H9 (cell line): Measurements from ENCODE around the gene MSN. TPM values are rescaled to one million over a fixed set of nuclear protein-coding genes. Genes with fewer than 3 reads are reported as not detected.
A peak's percentile ranks its signal among the peaks of the same experiment; 100 is the strongest.

ENCODE experiments used
- DNase-seq: peaks from one replicate; pipeline ENCODE4 v3.0.0-alpha.2; 2017
- H2AFZ ChIP-seq: one replicate; pipeline ENCODE4 v1.6.1; 2013; ENCODE audit warnings: mild to moderate bottlenecking, low read length, control low read depth, moderate library complexity
- H2AK5ac ChIP-seq: 2 replicates; pipeline ENCODE4 v1.6.1; 2013; ENCODE audit warnings: low read length, control low read depth, mixed read lengths; ENCODE audit not compliant: insufficient read length
- H2BK120ac ChIP-seq: one replicate; pipeline ENCODE4 v1.6.1; 2013; ENCODE audit warnings: low read depth, mild to moderate bottlenecking, low read length, control low read depth, inconsistent platforms; ENCODE audit not compliant: poor library complexity, severe bottlenecking
- H2BK12ac ChIP-seq: 2 replicates; pipeline ENCODE4 v1.6.1; 2013; ENCODE audit warnings: low read length, control low read depth, mixed read lengths, low read depth; ENCODE audit not compliant: insufficient read length
- H2BK15ac ChIP-seq: 2 replicates; pipeline ENCODE4 v1.6.1; 2013; ENCODE audit warnings: low read depth, low read length, control low read depth
- H2BK20ac ChIP-seq: one replicate; pipeline ENCODE4 v1.6.1; 2013; ENCODE audit warnings: low read depth, mild to moderate bottlenecking, low read length, control low read depth, inconsistent platforms; ENCODE audit not compliant: poor library complexity, severe bottlenecking
- H2BK5ac ChIP-seq: 2 replicates; pipeline ENCODE4 v1.6.1; 2013; ENCODE audit warnings: low read length, control low read depth, mixed read lengths; ENCODE audit not compliant: insufficient read length
- H3K14ac ChIP-seq: 2 replicates; pipeline ENCODE4 v1.6.1; 2013; ENCODE audit warnings: low read length, control low read depth; ENCODE audit not compliant: insufficient read depth
- H3K18ac ChIP-seq: 2 replicates; pipeline ENCODE4 v1.6.1; 2013; ENCODE audit warnings: low read depth, mild to moderate bottlenecking, mixed read lengths, low read length, control low read depth; ENCODE audit not compliant: insufficient read length
- H3K23ac ChIP-seq: 2 replicates; pipeline ENCODE4 v1.6.1; 2013; ENCODE audit warnings: low read length, control low read depth, mixed read lengths, low read depth; ENCODE audit not compliant: insufficient read length
- H3K23me2 ChIP-seq: 2 replicates; pipeline ENCODE4 v1.6.1; 2013; ENCODE audit warnings: low read depth, mild to moderate bottlenecking, mixed read lengths, low read length, control low read depth; ENCODE audit not compliant: insufficient read length, poor library complexity, severe bottlenecking
- H3K27ac ChIP-seq: 2 replicates; pipeline ENCODE4 v1.5.1; 2013; ENCODE audit warnings: low read length, control low read depth, mixed read lengths, low read depth; ENCODE audit not compliant: insufficient read length
- H3K27me3 ChIP-seq: 2 replicates; pipeline ENCODE4 v1.6.1; 2013; ENCODE audit warnings: low read length, control low read depth, inconsistent platforms; ENCODE audit not compliant: insufficient read depth
- H3K4ac ChIP-seq: 2 replicates; pipeline ENCODE4 v1.6.1; 2013; ENCODE audit warnings: low read depth, mild to moderate bottlenecking, control low read depth, inconsistent platforms, low read length, moderate library complexity
- H3K4me1 ChIP-seq: 2 replicates; pipeline ENCODE4 v1.6.1; 2013; ENCODE audit warnings: low read length, control low read depth, inconsistent platforms; ENCODE audit not compliant: insufficient read depth
- H3K4me2 ChIP-seq: 2 replicates; pipeline ENCODE4 v1.6.1; 2013; ENCODE audit warnings: low read length, control low read depth, mixed read lengths; ENCODE audit not compliant: insufficient read length, insufficient read depth
- H3K56ac ChIP-seq: 2 replicates; pipeline ENCODE4 v1.6.1; 2013; ENCODE audit warnings: low read depth, mild to moderate bottlenecking, mixed read lengths, low read length, control low read depth; ENCODE audit not compliant: insufficient read length
- H3K79me1 ChIP-seq: 2 replicates; pipeline ENCODE4 v1.6.1; 2013; ENCODE audit warnings: low read depth, mild to moderate bottlenecking, moderate library complexity, low read length, control low read depth, inconsistent platforms; ENCODE audit not compliant: insufficient read depth, poor library complexity, severe bottlenecking
- H3K79me2 ChIP-seq: 2 replicates; pipeline ENCODE4 v1.6.1; 2013; ENCODE audit warnings: low read length, control low read depth, inconsistent platforms; ENCODE audit not compliant: insufficient read depth
- H3K9ac ChIP-seq: 2 replicates; pipeline ENCODE4 v1.6.1; 2013; ENCODE audit warnings: low read length, control low read depth, mixed read lengths; ENCODE audit not compliant: insufficient read length; ENCODE audit errors: extremely low read depth
- H3K9me3 ChIP-seq: one replicate; pipeline ENCODE4 v1.6.1; 2013; ENCODE audit warnings: low read depth, low read length, inconsistent platforms; ENCODE audit not compliant: control insufficient read depth
- H3T11ph ChIP-seq: one replicate; pipeline ENCODE4 v1.6.1; 2013; ENCODE audit warnings: mild to moderate bottlenecking, low read length, control low read depth, inconsistent platforms
- H4K20me1 ChIP-seq: one replicate; pipeline ENCODE4 v1.6.1; 2013; ENCODE audit not compliant: control insufficient read depth, insufficient read length, insufficient read depth
- H4K5ac ChIP-seq: 2 replicates; pipeline ENCODE4 v1.6.1; 2013; ENCODE audit warnings: low read depth, mild to moderate bottlenecking, mixed read lengths, low read length, control low read depth; ENCODE audit not compliant: insufficient read length
- H4K8ac ChIP-seq: replicated peaks from 2 replicates; pipeline ENCODE4 v1.6.1; 2013; ENCODE audit warnings: low read length, control low read depth, mixed read lengths, low read depth; ENCODE audit not compliant: insufficient read length
- H4K91ac ChIP-seq: 2 replicates; pipeline ENCODE4 v1.6.1; 2013; ENCODE audit warnings: low read depth, mild to moderate bottlenecking, moderate library complexity, mixed read lengths, low read length, control low read depth; ENCODE audit not compliant: insufficient read length
- H3K27ac Mint-ChIP-seq, 3 experiments: 2 replicates in 2 of 3; 3 replicates in 1 of 3; pipeline ENCODE4 v1.8.0; 2020 to 2021; ENCODE audit warnings: mixed read lengths in 3 of 3, mild to moderate bottlenecking in 1 of 3, moderate library complexity in 1 of 3
- H3K27me3 Mint-ChIP-seq: 2 replicates; pipeline ENCODE4 v1.8.0; 2021; ENCODE audit warnings: low read depth, mild to moderate bottlenecking, moderate library complexity, mixed read lengths
- H3K36me3 Mint-ChIP-seq, 3 experiments: 2 replicates in 2 of 3; 3 replicates in 1 of 3; pipeline ENCODE4 v1.8.0; 2020 to 2021; ENCODE audit warnings: low read depth in 3 of 3, mixed read lengths in 3 of 3; ENCODE audit not compliant: insufficient read depth in 1 of 3
- H3K4me1 Mint-ChIP-seq, 2 experiments: 2 replicates each; pipeline ENCODE4 v1.8.0; 2020; ENCODE audit warnings: mixed read lengths in 2 of 2
- H3K4me3 Mint-ChIP-seq, 2 experiments: 2 replicates in 1 of 2; 3 replicates in 1 of 2; pipeline ENCODE4 v1.8.0; 2020 to 2021; ENCODE audit warnings: mild to moderate bottlenecking in 2 of 2, mixed read lengths in 2 of 2, moderate library complexity in 1 of 2
- H3K9me3 Mint-ChIP-seq, 2 experiments: 2 replicates in 1 of 2; 3 replicates in 1 of 2; pipeline ENCODE4 v1.8.0; 2020; ENCODE audit warnings: mild to moderate bottlenecking in 2 of 2, mixed read lengths in 2 of 2, moderate library complexity in 1 of 2
- WGBS: extraction: QIAGEN DNeasy Blood & Tissue Kit; methylation state at CpG from one replicate; pipeline ENCODE4 v1.1.7; 2013; ENCODE audit warnings: missing lambda C conversion rate, low lambda C conversion rate, mixed read lengths; ENCODE audit not compliant: insufficient read length; ENCODE audit errors: extremely low coverage; 5-methylcytosine and 5-hydroxymethylcytosine counted together
- total RNA-seq: library from RNA; stranded (reverse); gene quantifications from 2 replicates; pipeline ENCODE4 v1.2.1, GENCODE V29; 2021
- TF ChIP-seq, protein P1 (sequence below): fragments of 200-600 bp; sonication (generic); conservative IDR thresholded peaks from 3 replicates; pipeline ENCODE4 v1.8.0; 2021; ENCODE audit warnings: antibody characterized with exemption, mild to moderate bottlenecking

The MSN gene
- total RNA-seq, 1 experiment from 2014 or later: 126 TPM

- DNase-seq: no peak
- Histone ChIP-seq H2BK20ac (no peak overlapping the region), H3K79me2 (peaks cover 17% of the 10 kb centered on the region; the same call in 1 of the 2 replicates), H2BK12ac (no peak overlapping the region), H2BK120ac (no peak overlapping the region), H3K27ac (no peak overlapping the region), H3K79me1 (no peaks in the 10 kb centered on the region), H4K91ac (no peak overlapping the region), H3K23ac (no peak overlapping the region), H3K9me3 (peaks cover 28% of the 10 kb centered on the region), H4K20me1 (no peaks in the 10 kb centered on the region), H3K9ac (no peak overlapping the region), H3K4ac (no peak overlapping the region), H3K4me1 (no peaks in the 10 kb centered on the region), H2AK5ac (no peak overlapping the region), H4K8ac (no peak overlapping the region), H2BK15ac (no peak overlapping the region), H2BK5ac (no peak overlapping the region), H3T11ph (no peak overlapping the region), H3K18ac (no peak overlapping the region), H3K14ac (no peak overlapping the region), H3K4me2 (no peak overlapping the region), H3K23me2 (no peaks in the 10 kb centered on the region), H3K27me3 (no peaks in the 10 kb centered on the region), H4K5ac (no peak overlapping the region), H2AFZ (no peak overlapping the region), H3K56ac (no peak overlapping the region)
- Mint-ChIP-seq H3K36me3 (peaks cover 0 to 11% (median 2%) of the 10 kb centered on the region in 3 experiments; a peak in 5 of 7 replicates), H3K9me3 (peaks cover 52 to 67% of the 10 kb centered on the region in 2 experiments), H3K4me1 (peaks cover 4 to 7% of the 10 kb centered on the region in 2 experiments), H3K27me3 (no peaks in the 10 kb centered on the region), H3K27ac (peak overlapping the region in 1 of 3 experiments; percentile 56; a peak in 1 of 7 replicates), H3K4me3 (no peak overlapping the region)
- TF ChIP-seq, protein P1, sequence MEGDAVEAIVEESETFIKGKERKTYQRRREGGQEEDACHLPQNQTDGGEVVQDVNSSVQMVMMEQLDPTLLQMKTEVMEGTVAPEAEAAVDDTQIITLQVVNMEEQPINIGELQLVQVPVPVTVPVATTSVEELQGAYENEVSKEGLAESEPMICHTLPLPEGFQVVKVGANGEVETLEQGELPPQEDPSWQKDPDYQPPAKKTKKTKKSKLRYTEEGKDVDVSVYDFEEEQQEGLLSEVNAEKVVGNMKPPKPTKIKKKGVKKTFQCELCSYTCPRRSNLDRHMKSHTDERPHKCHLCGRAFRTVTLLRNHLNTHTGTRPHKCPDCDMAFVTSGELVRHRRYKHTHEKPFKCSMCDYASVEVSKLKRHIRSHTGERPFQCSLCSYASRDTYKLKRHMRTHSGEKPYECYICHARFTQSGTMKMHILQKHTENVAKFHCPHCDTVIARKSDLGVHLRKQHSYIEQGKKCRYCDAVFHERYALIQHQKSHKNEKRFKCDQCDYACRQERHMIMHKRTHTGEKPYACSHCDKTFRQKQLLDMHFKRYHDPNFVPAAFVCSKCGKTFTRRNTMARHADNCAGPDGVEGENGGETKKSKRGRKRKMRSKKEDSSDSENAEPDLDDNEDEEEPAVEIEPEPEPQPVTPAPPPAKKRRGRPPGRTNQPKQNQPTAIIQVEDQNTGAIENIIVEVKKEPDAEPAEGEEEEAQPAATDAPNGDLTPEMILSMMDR: no peak
- WGBS: no CpG with 5 or more reads among the region's 1 CpG
Observed at GRCh38 chrX:65679071-65679540, 11.7 kb downstream of the MSN start.
